SK-N-SH (cell line): ENCODE results near the gene KRCC1.

Source experiments
- CTCF ChIP-seq: fragments of 200-600 bp; sonication (generic); IDR thresholded peaks from 2 replicates; pipeline ENCODE4 v1.6.1; 2017; ENCODE audit warnings: antibody characterized with exemption, mild to moderate bottlenecking, moderate library complexity
- EZH2phosphoT487 ChIP-seq: fragments of 200-600 bp; sonication (generic); IDR thresholded peaks from 2 replicates; pipeline ENCODE4 v1.6.1; 2017; ENCODE audit warnings: low read depth, mixed run types, mild to moderate bottlenecking, antibody characterized with exemption, moderate library complexity, borderline replicate concordance
- FOXJ3 ChIP-seq: sonication (generic); formaldehyde crosslinking; IDR thresholded peaks from 2 replicates; pipeline ENCODE4 v1.5.1; 2020; ENCODE audit warnings: mild to moderate bottlenecking, missing genetic modification reagents
- GATA2 ChIP-seq: sonication (generic); formaldehyde crosslinking; IDR thresholded peaks from 2 replicates; pipeline ENCODE4 v1.5.0; 2020; ENCODE audit warnings: mild to moderate bottlenecking, missing genetic modification reagents
- JUND ChIP-seq: IDR thresholded peaks from 2 replicates; pipeline ENCODE4 v1.4.0; 2012
- MAX ChIP-seq: IDR thresholded peaks from 2 replicates; pipeline ENCODE4 v1.4.0; 2012; ENCODE audit warnings: low read depth
- MEF2A ChIP-seq: IDR thresholded peaks from 2 replicates; pipeline ENCODE4 v1.4.0; 2012; ENCODE audit warnings: low read depth, borderline replicate concordance
- POLR2AphosphoS5 ChIP-seq: IDR thresholded peaks from 2 replicates; pipeline ENCODE4 v1.6.1; 2012; ENCODE audit warnings: low read depth, low read length
- SIN3A ChIP-seq: IDR thresholded peaks from 2 replicates; pipeline ENCODE4 v1.6.1; 2012; ENCODE audit warnings: low read depth, mild to moderate bottlenecking, low read length, moderate library complexity, borderline replicate concordance

- TF ChIP-seq MAX (no peak), CTCF (no peak), JUND (no peak), POLR2AphosphoS5 (no peak), GATA2 (CRISPR knock-in tag) (no peak), FOXJ3 (CRISPR knock-in tag) (no peak), MEF2A (no peak), SIN3A (no peak), EZH2phosphoT487 (no peak)
Observed at GRCh38 chr2:88006912-88007439, 48.6 kb downstream of the KRCC1 start.
